GM18867 (cell line): ENCODE results near the gene GPR132.
A peak's percentile ranks its signal among the peaks of the same experiment; 100 is the strongest.
"Not testable (repeated sequence)": the region's sequence is repeated elsewhere in the genome, so short reads cannot be mapped to it uniquely, and the experiment has no call there.

Experiments
- ATAC-seq: cut with Tn5 transposase; IDR thresholded peaks from one replicate; pipeline ENCODE4 v1.9.1; 2021; ENCODE audit warnings: mild to moderate bottlenecking, moderate library complexity; ENCODE audit not compliant: unreplicated experiment

GPR132 gene

GRCh38 chr14:105045710-105046326 is 19.4 kb downstream of the GPR132 start:
- peak; percentile 60 for ATAC-seq

GRCh38 chr14:105043641-105044040 is 21.6 kb downstream of the GPR132 start:
- no peak for ATAC-seq

GRCh38 chr14:105042813-105043212 is 22.4 kb downstream of the GPR132 start:
- no peak for ATAC-seq

GRCh38 chr14:105041841-105042765 is 23.1 kb downstream of the GPR132 start:
- ATAC-seq = no peak

- ATAC-seq = no peak
Measured at GRCh38 chr14:105039458-105040205, 25.6 kb downstream of the GPR132 start.

- not testable (repeated sequence) for ATAC-seq
Measured at GRCh38 chr14:105035616-105036015, 29.6 kb downstream of the GPR132 start.

- no peak for ATAC-seq
Measured at GRCh38 chr14:105034315-105035039, 30.8 kb downstream of the GPR132 start.

GRCh38 chr14:105033412-105033900 is 31.8 kb downstream of the GPR132 start:
- ATAC-seq = not testable (repeated sequence)

- not testable (repeated sequence) for ATAC-seq
Measured at GRCh38 chr14:105032451-105032901, 32.8 kb downstream of the GPR132 start.

GRCh38 chr14:105030836-105031396 is 34.3 kb downstream of the GPR132 start:
- ATAC-seq = no peak

GRCh38 chr14:105030194-105030593 is 35.0 kb downstream of the GPR132 start:
- no peak for ATAC-seq

- ATAC-seq = no peak
Measured at GRCh38 chr14:105029402-105029801, 35.8 kb downstream of the GPR132 start.

- no peak for ATAC-seq
Measured at GRCh38 chr14:105028251-105028927, 36.8 kb downstream of the GPR132 start.

- not testable (repeated sequence) for ATAC-seq
Measured at GRCh38 chr14:105027718-105028117, 37.5 kb downstream of the GPR132 start.

- no peak for ATAC-seq
Measured at GRCh38 chr14:105026802-105027563, 38.2 kb downstream of the GPR132 start.

- no peak for ATAC-seq
Measured at GRCh38 chr14:105026033-105026785, 39.0 kb downstream of the GPR132 start.

- ATAC-seq = no peak
Measured at GRCh38 chr14:105025429-105025828, 39.8 kb downstream of the GPR132 start.
